Measurements from ENCODE around the gene LRP1B. TPM values are rescaled to one million over a fixed set of nuclear protein-coding genes. Genes with fewer than 3 reads are reported as not detected.

Gene LRP1B
- total and polyA plus RNA-seq, 2 of the 8 experiments (the other 6 are each of a cell fraction or from before 2014, with no cell fraction given), result 0.03 TPM; not detected in 1

- no peak for TF ChIP-seq CHD7 (IDR thresholded peaks at IDR 0.05; ENCODE audit: insufficient replicate concordance, low read length)
These were observed 1411.8 kb downstream of the LRP1B start (continued) for GRCh38 chr2:140718999-140719398.

Data from H1 (cell line).